ENCODE results near the gene IGF1.

The IGF1 gene

DNA sequence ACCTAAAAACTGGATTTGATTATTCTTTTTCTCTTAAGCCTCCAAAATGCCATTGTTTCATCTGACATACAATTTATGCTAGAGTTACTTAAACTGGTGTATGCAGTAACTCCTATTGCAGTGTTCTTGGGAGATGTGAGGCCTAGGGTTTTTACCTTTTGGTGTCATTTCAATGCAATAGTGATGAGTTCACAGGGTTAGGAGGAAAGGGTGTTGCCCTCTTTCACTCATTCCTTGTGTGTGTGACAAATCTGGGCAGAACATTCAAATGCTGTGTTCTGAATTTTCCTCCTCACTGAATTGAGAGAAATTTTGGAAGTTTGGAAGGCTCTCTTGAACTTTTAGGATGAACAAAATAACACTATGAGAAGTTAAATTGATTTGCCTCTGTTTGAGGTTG is 69.9 kb downstream of the IGF1 start:
- CTCF ChIA-PET = no interaction called here

DNA sequence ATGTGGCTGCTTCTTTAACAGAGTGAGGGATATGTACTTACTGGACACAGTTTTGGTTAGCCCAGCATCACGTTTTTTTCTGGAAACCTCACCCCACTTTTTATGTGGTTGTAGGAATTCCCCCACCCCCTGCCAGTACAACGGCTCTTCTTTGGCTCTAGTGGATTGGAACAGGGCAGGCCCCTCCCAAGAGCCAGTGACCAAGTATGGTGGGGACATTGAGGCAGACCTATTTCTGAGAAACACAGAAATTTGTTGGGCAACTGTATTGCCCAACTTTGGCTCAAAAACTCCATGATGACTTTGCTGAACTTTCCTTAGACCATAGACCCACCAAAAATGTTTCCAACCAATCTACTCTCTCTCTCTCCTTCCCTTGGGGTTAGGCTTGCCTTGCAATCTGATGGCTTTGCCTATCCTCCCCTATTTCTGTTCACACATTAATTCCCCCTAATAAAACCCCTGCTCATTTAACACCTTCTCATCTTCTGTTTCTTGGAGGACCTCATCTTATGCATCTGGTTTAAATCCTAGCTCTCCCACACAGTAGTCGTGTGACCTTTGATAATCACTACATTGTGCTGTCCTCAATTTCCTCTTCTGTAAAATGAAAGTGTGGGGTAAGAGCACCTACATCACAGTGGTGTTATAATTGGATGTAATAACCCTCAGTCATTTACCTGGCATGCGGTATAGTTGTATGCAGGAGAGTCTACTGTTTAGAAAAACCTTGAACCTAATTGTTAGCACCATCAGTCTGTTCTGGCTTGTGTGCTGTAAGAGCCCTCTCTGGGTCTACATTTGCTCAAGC is 71.7 kb downstream of the IGF1 start:
- CTCF ChIA-PET = no interaction called here
- H3K4me3 ChIP-seq (ENCODE audit: low read depth, low read length) = no peak overlapping the region
- H3K36me3 ChIP-seq (ENCODE audit: control insufficient read depth in 2 of 2, insufficient read depth in 1 of 2, low read length in 2 of 2) = no peaks in the 10 kb centered on the region
- POLR2A ChIA-PET = no interaction called here
- TF ChIP-seq ZBTB21 (tag by site-specific recombination; IDR thresholded peaks at IDR 0.05) (no peak), ZNF248 (tag by site-specific recombination; IDR thresholded peaks at IDR 0.05) (no peak), HOXD13 (CRISPR knock-in tag; IDR thresholded peaks at IDR 0.05; ENCODE audit: borderline replicate concordance) (no peak), MYNN (tag by site-specific recombination; IDR thresholded peaks at IDR 0.05; ENCODE audit: borderline replicate concordance) (no peak), ZNF121 (tag by site-specific recombination; IDR thresholded peaks at IDR 0.05) (no peak), OVOL3 (tag by site-specific recombination; IDR thresholded peaks at IDR 0.05) (no peak), ZBTB20 (tag by site-specific recombination; IDR thresholded peaks at IDR 0.05) (no peak), ZNF664 (tag by site-specific recombination; IDR thresholded peaks at IDR 0.05) (no peak), ZNF610 (tag by site-specific recombination; IDR thresholded peaks at IDR 0.05; ENCODE audit: borderline replicate concordance) (no peak)
- TF ChIP-seq, protein P1, sequence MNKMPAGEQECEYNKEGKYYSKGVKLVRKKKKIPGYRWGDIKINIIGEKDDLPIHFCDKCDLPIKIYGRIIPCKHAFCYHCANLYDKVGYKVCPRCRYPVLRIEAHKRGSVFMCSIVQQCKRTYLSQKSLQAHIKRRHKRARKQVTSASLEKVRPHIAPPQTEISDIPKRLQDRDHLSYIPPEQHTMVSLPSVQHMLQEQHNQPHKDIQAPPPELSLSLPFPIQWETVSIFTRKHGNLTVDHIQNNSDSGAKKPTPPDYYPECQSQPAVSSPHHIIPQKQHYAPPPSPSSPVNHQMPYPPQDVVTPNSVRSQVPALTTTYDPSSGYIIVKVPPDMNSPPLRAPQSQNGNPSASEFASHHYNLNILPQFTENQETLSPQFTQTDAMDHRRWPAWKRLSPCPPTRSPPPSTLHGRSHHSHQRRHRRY (tag by site-specific recombination; IDR thresholded peaks at IDR 0.05) = no peak
- H3K27ac ChIP-seq (ENCODE audit: extremely low read depth, low read depth, low read length) = no peak overlapping the region
- peaks cover 3% of the 10 kb centered on the region; the same call in 1 of the 2 replicates for H3K4me1 ChIP-seq (ENCODE audit: control insufficient read depth, insufficient read depth, low read length)
- no peaks in the 10 kb centered on the region for H3K9me3 ChIP-seq (ENCODE audit: control insufficient read depth, insufficient read depth, low read depth, low read length)

More for the DNA sequence above, 69.9 kb downstream of the IGF1 start:
- TF ChIP-seq ZNF677 (tag by site-specific recombination; IDR thresholded peaks at IDR 0.05) (no peak), ZNF76 (tag by site-specific recombination; IDR thresholded peaks at IDR 0.05; ENCODE audit: borderline replicate concordance, low read depth) (no peak)
- H3K4me3 ChIP-seq (ENCODE audit: low read depth, low read length) = no peak overlapping the region
- peaks cover 3% of the 10 kb centered on the region; the same call in 1 of the 2 replicates for H3K4me1 ChIP-seq (ENCODE audit: control insufficient read depth, insufficient read depth, low read length)
- H3K36me3 ChIP-seq (ENCODE audit: control insufficient read depth in 2 of 2, insufficient read depth in 1 of 2, low read length in 2 of 2) = no peaks in the 10 kb centered on the region
- no peaks in the 10 kb centered on the region for H3K9me3 ChIP-seq (ENCODE audit: control insufficient read depth, insufficient read depth, low read depth, low read length)
- POLR2A ChIA-PET = no interaction called here
- no peak overlapping the region for H3K27ac ChIP-seq (ENCODE audit: extremely low read depth, low read depth, low read length)

DNA sequence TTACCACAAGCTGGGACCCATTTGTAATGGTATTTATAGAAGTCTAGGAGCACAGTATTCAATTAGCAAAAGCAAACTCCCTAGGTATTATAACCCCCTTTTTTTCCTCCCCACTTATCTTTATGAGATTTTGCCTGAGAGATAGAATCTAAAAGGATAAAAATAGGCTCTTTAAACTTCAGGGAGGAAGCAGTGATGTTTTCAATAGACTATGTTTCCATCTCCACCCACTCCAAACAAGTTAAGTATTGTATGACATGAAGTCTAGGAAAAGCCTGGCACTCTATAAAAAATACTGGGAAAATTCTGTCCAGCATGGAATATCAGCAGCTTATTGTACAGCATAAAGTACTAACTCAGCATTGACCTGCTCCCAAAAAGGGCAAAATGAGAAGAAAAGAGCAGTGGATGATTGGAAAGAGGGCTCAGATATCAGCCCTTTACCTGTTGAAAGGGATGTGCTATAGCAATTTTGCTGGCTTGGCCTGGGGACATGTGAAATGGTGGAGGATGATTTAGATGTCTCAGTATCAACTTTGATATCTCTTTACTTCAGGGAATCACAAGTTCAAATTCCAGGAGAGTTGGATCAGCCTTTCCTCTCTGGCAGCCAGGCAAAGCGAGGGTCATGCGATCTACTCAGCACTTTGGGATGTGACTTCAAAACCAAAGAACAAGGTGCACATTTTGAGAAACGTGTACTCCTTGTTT is 72.4 kb downstream of the IGF1 start:
- TF ChIP-seq KLF8 (tag by site-specific recombination; IDR thresholded peaks at IDR 0.05) (no peak), SP3 (tag by site-specific recombination; IDR thresholded peaks at IDR 0.05) (no peak), ZNF792 (tag by site-specific recombination; IDR thresholded peaks at IDR 0.05) (no peak), ZSCAN23 (tag by site-specific recombination; IDR thresholded peaks at IDR 0.05) (no peak), ZNF211 (tag by site-specific recombination; IDR thresholded peaks at IDR 0.05; ENCODE audit: low read depth) (no peak), ZNF514 (tag by site-specific recombination; IDR thresholded peaks at IDR 0.05) (no peak), ZNF133 (tag by site-specific recombination; IDR thresholded peaks at IDR 0.05) (no peak), MYNN (tag by site-specific recombination; IDR thresholded peaks at IDR 0.05; ENCODE audit: borderline replicate concordance) (no peak), RBAK (tag by site-specific recombination; IDR thresholded peaks at IDR 0.05) (no peak)
- TF ChIP-seq, protein P2, sequence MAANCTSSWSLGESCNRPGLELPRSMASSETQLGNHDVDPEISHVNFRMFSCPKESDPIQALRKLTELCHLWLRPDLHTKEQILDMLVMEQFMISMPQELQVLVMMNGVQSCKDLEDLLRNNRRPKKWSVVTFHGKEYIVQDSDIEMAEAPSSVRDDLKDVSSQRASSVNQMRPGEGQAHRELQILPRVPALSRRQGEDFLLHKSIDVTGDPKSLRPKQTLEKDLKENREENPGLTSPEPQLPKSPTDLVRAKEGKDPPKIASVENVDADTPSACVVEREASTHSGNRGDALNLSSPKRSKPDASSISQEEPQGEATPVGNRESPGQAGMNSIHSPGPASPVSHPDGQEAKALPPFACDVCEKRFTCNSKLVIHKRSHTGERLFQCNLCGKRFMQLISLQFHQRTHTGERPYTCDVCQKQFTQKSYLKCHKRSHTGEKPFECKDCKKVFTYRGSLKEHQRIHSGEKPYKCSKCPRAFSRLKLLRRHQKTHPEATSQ (tag by site-specific recombination; IDR thresholded peaks at IDR 0.05) = no peak
- POLR2A ChIA-PET = interaction anchor here (0.7 kb wide), 1 partner anchor 504 kb away, joined by 3 read pairs; no protein-coding TSS in a partner anchor
- no peak overlapping the region for H3K4me3 ChIP-seq (ENCODE audit: low read depth, low read length)

More for the DNA sequence above, 72.4 kb downstream of the IGF1 start:
- no peaks in the 10 kb centered on the region for H3K36me3 ChIP-seq (ENCODE audit: control insufficient read depth in 2 of 2, insufficient read depth in 1 of 2, low read length in 2 of 2)
- CTCF ChIA-PET = no interaction called here
- no peaks in the 10 kb centered on the region for H3K9me3 ChIP-seq (ENCODE audit: control insufficient read depth, insufficient read depth, low read depth, low read length)
- no peak overlapping the region for H3K27ac ChIP-seq (ENCODE audit: extremely low read depth, low read depth, low read length)
- H3K4me1 ChIP-seq (ENCODE audit: control insufficient read depth, insufficient read depth, low read length) = peaks cover 3% of the 10 kb centered on the region; the same call in 1 of the 2 replicates

All from HEK293 (cell line).